K562 (cell line): ENCODE data around the gene LYZL4. TPM values are rescaled to one million over a fixed set of nuclear protein-coding genes. Genes with fewer than 3 reads are reported as not detected.

Source experiments
- CBX8 ChIP-seq: fragments of 200-600 bp; sonication (generic); IDR thresholded peaks from 2 replicates; pipeline ENCODE4 v1.6.1; 2012; ENCODE audit warnings: borderline replicate concordance, mixed run types, low read depth, mild to moderate bottlenecking, moderate library complexity, mixed read lengths, low read length, control low read depth, inconsistent platforms; ENCODE audit not compliant: poor library complexity, severe bottlenecking; ENCODE audit errors: extremely low read depth
- CEBPB ChIP-seq: fragments of 450-650 bp; IDR thresholded peaks from 2 replicates; pipeline ENCODE4 v1.6.1; 2016; ENCODE audit warnings: missing genetic modification characterization, missing compliant biosample characterization
- DLX4 ChIP-seq: fragments of 250-450 bp; sonication (Bioruptor Pico); IDR thresholded peaks from 2 replicates; pipeline ENCODE4 v1.6.1; 2021; ENCODE audit warnings: mild to moderate bottlenecking
- E4F1 ChIP-seq: fragments of 250-450 bp; sonication (Bioruptor Pico); IDR thresholded peaks from 2 replicates; pipeline ENCODE4 v1.5.0; 2021; ENCODE audit warnings: mild to moderate bottlenecking, borderline replicate concordance
- POLR2B ChIP-seq: fragments of 450-650 bp; IDR thresholded peaks from 2 replicates; pipeline ENCODE4 v1.6.1; 2018; ENCODE audit warnings: low read depth; ENCODE audit not compliant: partially characterized antibody
- PTBP1 ChIP-seq: fragments of 200-400 bp; formaldehyde crosslinking; IDR thresholded peaks from 2 replicates; pipeline ENCODE4 v1.6.1; 2017; ENCODE audit warnings: low read depth, low read length
- REST ChIP-seq, 2 experiments: fragments of 450-650 bp; formaldehyde crosslinking in 1 of 2; IDR thresholded peaks; 2 replicates each; pipeline versions ENCODE4 v1.4.0 to v1.6.1; 2014 to 2020; ENCODE audit warnings: mild to moderate bottlenecking in 2 of 2, borderline replicate concordance in 1 of 2, low read depth in 1 of 2
- SP1 ChIP-seq: sonication (generic); formaldehyde crosslinking; IDR thresholded peaks from 2 replicates; pipeline ENCODE4 v1.8.1; 2022; ENCODE audit warnings: mild to moderate bottlenecking, missing genetic modification reagents
- ZNF280B ChIP-seq: fragments of 250-450 bp; sonication (Bioruptor Pico); IDR thresholded peaks from 2 replicates; pipeline ENCODE4 v1.5.1; 2021; ENCODE audit warnings: mild to moderate bottlenecking
- ZNF512 ChIP-seq: IDR thresholded peaks from 2 replicates; pipeline ENCODE4 v1.6.1; 2016; ENCODE audit warnings: missing genetic modification characterization, missing compliant biosample characterization
- polyA plus RNA-seq, 8 experiments: library from polyadenylated mRNA; depleted of rRNA in 4 of 8; stranded (reverse) in 5 of 8; unstranded in 3 of 8; fragments of >200 nt; fragmentation: Nextera tagmentation in 2 of 8; fragmentation: Illumina TruSeq in 1 of 8; extraction: Ambion mirVana in 2 of 8; extraction: Trizol in 1 of 8; gene quantifications; 2 replicates each; pipeline versions ENCODE4 v1.2.1 to v1.2.3, GENCODE V29; 2011 to 2014; ENCODE audit warnings: inconsistent platforms in 1 of 8, missing spikeins in 1 of 8
- total RNA-seq, 7 experiments: library from RNA; depleted of rRNA in 6 of 7; stranded (reverse); fragments of >200 nt in 6 of 7; fragmentation: Illumina TruSeq in 2 of 7; extraction: Trizol in 2 of 7; gene quantifications; 2 replicates each; pipeline versions ENCODE4 v1.2.1 to v1.2.3, GENCODE V29; 2011 to 2021; ENCODE audit warnings: low replicate concordance in 1 of 7

LYZL4 gene
- total and polyA plus RNA-seq, 9 of the 15 experiments (the other 6 are each of a cell fraction or from before 2014, with no cell fraction given): not detected

GRCh38 chr3:42430781-42431532, 20.5 kb upstream of the LYZL4 start (continued):
- no peak for TF ChIP-seq REST (IDR thresholded peaks at IDR 0.05; ENCODE audit: borderline replicate concordance)
- TF ChIP-seq REST (CRISPR knock-in tag; IDR thresholded peaks at IDR 0.05; ENCODE audit: low read depth): no peak
- TF ChIP-seq CBX8: no peak
- TF ChIP-seq PTBP1: no peak
- TF ChIP-seq POLR2B: no peak
- no peak for TF ChIP-seq DLX4 (CRISPR knock-in tag)
- no peak for TF ChIP-seq ZNF512 (tag)
- no peak for TF ChIP-seq ZNF280B (CRISPR knock-in tag)
- no peak for TF ChIP-seq E4F1
- no peak for TF ChIP-seq SP1 (CRISPR knock-in tag)
- TF ChIP-seq CEBPB (tag): no peak
